Left renal pelvis (tissue), 4 donors: Measurements from ENCODE around the gene CHCHD10. TPM values are rescaled to one million over a fixed set of nuclear protein-coding genes. Genes with fewer than 3 reads are reported as not detected.

Experiments used
- polyA plus RNA-seq, 4 donors: library from polyadenylated mRNA; unstranded; fragments of 120-200 nt; gene quantifications; one replicate each; pipeline ENCODE4 v1.2.1, GENCODE V29; 2013; ENCODE audit not compliant: insufficient read length in 4 of 4

CHCHD10 gene
- polyA plus RNA-seq, 4 donors, result 15.5 to 114 (median 69.2) TPM

Other genes starting within 250 kb of the CHCHD10 start
- gene IGLL1, start 187.7 kb downstream of the CHCHD10 start, polyA plus RNA-seq, result 1 to 10 TPM in 2 of 4 donors, under 1 TPM in 2; 0.39 to 1.6 (median 1.0) TPM
- 1 to 10 TPM in 3 of 4 donors, under 1 TPM in 1; 0.75 to 3.7 (median 2.0) TPM for gene DRICH1, start 135.7 kb downstream of the CHCHD10 start, polyA plus RNA-seq
- gene RGL4, start 77.0 kb downstream of the CHCHD10 start, polyA plus RNA-seq, result 1 to 10 TPM; 1.8 to 4.7 (median 2.6) TPM
- gene ZNF70, start 16.9 kb downstream of the CHCHD10 start, polyA plus RNA-seq, result 1 to 10 TPM; 5.6 to 8.1 (median 7.3) TPM
- gene VPREB3, start 13.5 kb downstream of the CHCHD10 start, polyA plus RNA-seq, result under 1 TPM; 0.56 to 0.89 (median 0.73) TPM
- gene C22orf15, start 5.0 kb downstream of the CHCHD10 start, polyA plus RNA-seq, result 1 to 10 TPM; 1.9 to 3.1 (median 2.7) TPM
- gene MMP11, start 4.9 kb upstream of the CHCHD10 start, polyA plus RNA-seq, result 10 to 100 TPM; 15.2 to 80.6 (median 16.8) TPM
- 100 to 1,000 TPM; 162 to 205 (median 186) TPM for gene SMARCB1, start 19.0 kb upstream of the CHCHD10 start, polyA plus RNA-seq
- gene DERL3, start 71.0 kb upstream of the CHCHD10 start, polyA plus RNA-seq, result 1 to 10 TPM; 3.0 to 5.2 (median 4.7) TPM
- gene SLC2A11, start 89.9 kb upstream of the CHCHD10 start, polyA plus RNA-seq, result 10 to 100 TPM; 13.8 to 51.6 (median 28.8) TPM
- gene MIF, start 126.4 kb upstream of the CHCHD10 start, polyA plus RNA-seq, result 100 to 1,000 TPM; 137 to 326 (median 165) TPM
- gene GSTT2B, start 193.2 kb upstream of the CHCHD10 start, polyA plus RNA-seq, result 10 to 100 TPM in 2 of 4 donors, 1 to 10 TPM in 2; 4.7 to 27.6 (median 10.8) TPM
- 1 to 10 TPM; 3.9 to 8.7 (median 6.9) TPM for gene DDTL, start 198.9 kb upstream of the CHCHD10 start, polyA plus RNA-seq
- 10 to 100 TPM; 34.8 to 80.2 (median 66.9) TPM for gene DDT, start 206.5 kb upstream of the CHCHD10 start, polyA plus RNA-seq
- 1 to 10 TPM in 2 of 4 donors, under 1 TPM in 1, not detected in 1; 0.39 to 3.2 (median 1.2) TPM for gene GSTT2, start 212.2 kb upstream of the CHCHD10 start, polyA plus RNA-seq
- not detected for gene GSTT4, start 237.5 kb upstream of the CHCHD10 start, polyA plus RNA-seq
- 10 to 100 TPM; 43.5 to 63.8 (median 52.0) TPM for gene CABIN1, start 243.3 kb upstream of the CHCHD10 start, polyA plus RNA-seq